ENCODE results near the gene PSME2. TPM values are rescaled to one million over a fixed set of nuclear protein-coding genes. Genes with fewer than 3 reads are reported as not detected.

PSME2 gene
- total RNA-seq, result 44.6 and 52.2 TPM in 2 replicates

GRCh38 chr14:24146453-24146977 is at the start of gene PSME2:
PSME2 (minus strand) TSS chr14:24146610; CDS start chr14:24146581, 29 bp downstream.

GRCh38 chr14:24195186-24196070 is 49.0 kb upstream of the PSME2 start, which contains the start of gene TM9SF1:
TM9SF1 (minus strand) TSS chr14:24195441; CDS start chr14:24195019, 422 bp downstream.

GRCh38 chr14:24188251-24189058 is 42.0 kb upstream of the PSME2 start, which contains the start of gene IPO4:
IPO4 (minus strand) TSS chr14:24188816; CDS start chr14:24188787, 29 bp downstream.

GRCh38 chr14:24171422-24172260 is 25.2 kb upstream of the PSME2 start, which contains the start of gene REC8:
REC8 (plus strand) TSS chr14:24172080; CDS start chr14:24172553, 473 bp downstream.

GRCh38 chr14:24160850-24161804 is 14.7 kb upstream of the PSME2 start, which contains the start of gene IRF9:
IRF9 (plus strand) TSS chr14:24161265; CDS start chr14:24162145, 880 bp downstream.

GRCh38 chr14:24146978-24147760 is 759 bp upstream of the PSME2 start, which contains the start of gene RNF31:
RNF31 (plus strand) TSS chr14:24147498; CDS start chr14:24147699, 201 bp downstream.

GRCh38 chr14:24141097-24141880 is 5.1 kb downstream of the PSME2 start, which contains the start of gene EMC9:
EMC9 (minus strand) TSS chr14:24141591; CDS start chr14:24141304, 287 bp downstream.

GRCh38 chr14:24135834-24136683 is 10.4 kb downstream of the PSME2 start, which contains the start of gene PSME1:
PSME1 (plus strand) TSS chr14:24136194; CDS start chr14:24136263, 69 bp downstream.

GRCh38 chr14:24130380-24130716 is 16.1 kb downstream of the PSME2 start, which contains the start of gene FITM1:
FITM1 (plus strand) TSS chr14:24130659; CDS start chr14:24131564, 905 bp downstream.

GRCh38 chr14:24114532-24115421 is 31.6 kb downstream of the PSME2 start, which contains the start of the genes DCAF11 and NRL:
DCAF11 (plus strand) TSS chr14:24114777; CDS start chr14:24115595, 818 bp downstream.
NRL (minus strand) TSS chr14:24114949; CDS start chr14:24082848, 32,101 bp downstream.

GRCh38 chr14:24093901-24094840 is 52.2 kb downstream of the PSME2 start, which contains the start of gene PCK2:
PCK2 (plus strand) TSS chr14:24094311; CDS start chr14:24094406, 95 bp downstream.

